ENCODE data around the gene FAM25C.
"Not testable (repeated sequence)": the region's sequence is repeated elsewhere in the genome, so short reads cannot be mapped to it uniquely, and the experiment has no call there.

The FAM25C gene

DNA sequence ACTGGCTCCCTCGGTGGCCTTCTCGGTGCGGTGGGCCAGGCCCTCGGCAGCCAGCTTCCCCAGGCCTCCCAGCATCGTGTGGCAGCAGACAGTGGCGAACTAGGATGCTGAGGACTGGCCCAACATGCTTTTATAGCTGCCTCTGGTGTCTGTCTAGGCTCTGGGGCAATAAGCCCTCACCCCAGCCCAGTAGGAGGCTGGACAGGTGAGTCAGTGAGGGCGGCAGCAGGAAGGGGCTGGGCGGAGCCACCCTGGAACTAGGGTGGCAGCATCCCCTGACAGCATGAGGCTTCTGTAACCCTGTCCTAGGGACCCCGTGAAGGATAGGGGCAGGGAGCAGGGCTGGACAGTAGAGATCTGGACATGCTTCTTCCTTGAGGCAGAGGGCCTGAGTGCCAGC is at the start of gene FAM25C:
Gene FAM25C (minus strand): TSS at position 101 of the 400 bp plus-strand sequence. CDS start 26 bp downstream, at position 75.
- not testable (repeated sequence) for DNase-seq

- DNase-seq: not testable (repeated sequence)
Measured at GRCh38 chr10:48044557-48044956, 45.0 kb upstream of the FAM25C start.

DNA sequence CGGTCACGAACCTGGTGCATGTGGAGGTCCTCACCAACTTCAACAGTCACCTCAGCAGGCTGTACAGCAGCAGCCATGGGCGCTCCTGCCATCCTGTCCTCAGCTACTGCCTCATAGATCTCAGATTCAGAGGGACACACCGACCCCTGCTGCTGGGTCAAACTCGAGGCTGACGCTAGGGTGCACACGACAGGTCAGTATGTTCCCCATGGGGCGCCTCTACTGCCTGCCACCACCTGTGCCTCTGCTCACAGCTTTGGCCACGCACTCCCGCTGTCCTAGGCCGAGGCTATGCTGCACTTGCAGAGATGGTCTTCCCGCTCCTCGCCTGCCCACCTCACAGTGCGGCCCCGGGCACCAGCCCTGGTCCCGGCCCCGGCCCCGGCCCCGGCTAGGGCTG is 31.8 kb upstream of the FAM25C start:
- DNase-seq: not testable (repeated sequence)

GRCh38 chr10:48002306-48002705 is 2.7 kb upstream of the FAM25C start:
- DNase-seq: not testable (repeated sequence)

- not testable (repeated sequence) for DNase-seq
Measured at GRCh38 chr10:47994045-47994444, 5.5 kb downstream of the FAM25C start.

DNA sequence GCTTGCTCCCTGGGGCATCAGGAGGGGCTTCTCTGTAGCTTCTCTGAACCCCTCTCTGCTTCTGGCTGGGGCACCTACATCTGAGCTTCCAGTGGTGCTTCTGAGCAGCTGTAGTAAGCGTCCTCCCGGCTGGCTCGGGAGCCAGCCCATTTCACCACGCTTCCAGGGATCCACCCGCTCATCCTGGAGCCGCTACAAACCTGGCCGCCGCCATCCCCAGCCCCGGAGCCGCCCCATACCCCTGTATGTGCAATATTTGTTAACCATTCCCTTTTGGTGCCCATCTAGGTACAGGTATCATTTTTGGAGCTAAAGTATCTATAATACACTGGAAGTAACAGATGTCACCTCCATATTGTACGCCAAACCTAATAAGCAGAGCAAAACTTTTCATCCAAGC is 7.0 kb downstream of the FAM25C start:
- DNase-seq: not testable (repeated sequence)

DNA sequence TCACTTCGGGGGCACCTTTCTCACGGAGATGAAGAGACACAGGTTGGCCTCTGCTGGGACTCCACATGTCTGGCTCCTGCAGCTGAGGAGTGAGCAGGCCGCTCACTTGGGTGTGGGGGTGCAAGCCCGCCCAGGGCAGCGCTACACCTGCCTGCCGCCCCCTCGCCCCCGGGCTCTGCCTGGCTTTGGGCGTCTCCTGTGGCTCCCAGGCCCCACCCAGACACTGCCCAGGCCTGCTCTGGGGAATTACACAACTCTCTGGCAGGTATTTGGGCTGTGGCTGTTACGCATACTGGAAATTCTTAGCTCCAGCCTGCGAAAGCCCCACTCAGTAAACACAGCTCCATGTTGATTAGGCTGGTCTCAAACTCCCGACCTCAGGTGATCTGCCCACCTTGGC is 7.9 kb downstream of the FAM25C start:
- not testable (repeated sequence) for DNase-seq

- not testable (repeated sequence) for DNase-seq
Measured at GRCh38 chr10:47990097-47990496, 9.5 kb downstream of the FAM25C start.

DNA sequence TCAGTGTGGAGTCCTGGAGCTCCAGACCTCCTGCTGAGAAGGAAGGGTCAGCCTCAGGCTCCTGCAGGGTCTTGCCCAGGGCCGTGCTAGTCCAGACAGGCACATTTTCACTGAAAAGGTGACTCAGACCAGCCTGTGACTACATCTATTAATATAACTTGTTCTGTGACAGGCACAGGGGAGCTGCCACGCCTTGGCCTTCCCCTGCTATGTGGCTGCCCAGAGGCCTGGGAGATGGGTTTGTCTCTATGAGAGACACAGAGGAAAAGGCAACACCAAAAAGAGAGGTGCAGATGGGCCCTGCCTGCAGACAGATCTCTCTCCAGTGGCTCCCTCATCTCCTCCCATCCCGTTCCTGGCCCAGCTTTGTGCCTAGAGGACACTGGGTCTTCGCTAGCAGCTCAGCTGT is 10.0 kb downstream of the FAM25C start:
- DNase-seq: not testable (repeated sequence)

DNA sequence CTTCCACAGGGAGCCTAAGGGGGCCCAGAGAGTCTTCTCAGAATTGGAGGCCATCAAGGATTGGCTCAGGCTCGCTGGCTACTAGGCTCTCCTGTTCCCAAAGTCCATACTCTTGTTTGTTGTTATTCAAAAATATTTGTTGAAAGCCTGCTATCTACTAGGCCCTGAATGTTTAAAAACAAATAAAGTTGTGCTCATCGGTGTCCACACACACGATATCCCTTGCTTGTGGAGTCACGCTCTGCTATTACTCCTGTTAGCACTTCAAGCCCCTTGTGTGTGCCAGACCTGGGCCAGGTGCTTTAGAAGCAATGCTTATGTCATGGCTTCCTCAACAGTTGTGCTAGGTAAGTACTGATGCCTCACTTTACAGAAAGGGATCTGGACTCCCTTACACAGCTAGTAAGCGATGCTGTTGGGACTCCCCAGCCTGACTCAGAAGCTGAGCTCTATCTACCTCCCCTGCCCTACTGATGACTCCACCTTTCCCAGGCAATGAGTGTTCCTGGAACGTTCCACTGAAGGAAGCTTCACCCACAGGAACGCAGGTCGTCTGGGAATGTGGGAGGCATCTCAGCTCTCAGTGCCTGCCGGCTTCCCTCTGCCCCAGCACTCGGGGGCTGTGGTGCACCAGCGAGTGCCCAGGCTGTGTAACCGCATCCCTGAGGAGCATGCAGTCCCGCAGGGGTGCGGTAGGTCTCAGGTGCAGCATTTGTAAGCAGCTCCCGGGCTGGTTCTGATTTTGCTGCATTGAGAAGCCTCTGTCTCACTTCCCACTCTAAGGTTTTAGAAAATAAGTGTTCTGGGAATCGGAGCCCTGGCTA is 10.7 kb downstream of the FAM25C start:
- not testable (repeated sequence) for DNase-seq

- not testable (repeated sequence) for DNase-seq
Measured at GRCh38 chr10:47987952-47988351, 11.6 kb downstream of the FAM25C start.

- DNase-seq: not testable (repeated sequence)
Measured at GRCh38 chr10:47986413-47987230, 13.0 kb downstream of the FAM25C start.

- DNase-seq: not testable (repeated sequence)
Measured at GRCh38 chr10:47975409-47975808, 24.2 kb downstream of the FAM25C start.

DNA sequence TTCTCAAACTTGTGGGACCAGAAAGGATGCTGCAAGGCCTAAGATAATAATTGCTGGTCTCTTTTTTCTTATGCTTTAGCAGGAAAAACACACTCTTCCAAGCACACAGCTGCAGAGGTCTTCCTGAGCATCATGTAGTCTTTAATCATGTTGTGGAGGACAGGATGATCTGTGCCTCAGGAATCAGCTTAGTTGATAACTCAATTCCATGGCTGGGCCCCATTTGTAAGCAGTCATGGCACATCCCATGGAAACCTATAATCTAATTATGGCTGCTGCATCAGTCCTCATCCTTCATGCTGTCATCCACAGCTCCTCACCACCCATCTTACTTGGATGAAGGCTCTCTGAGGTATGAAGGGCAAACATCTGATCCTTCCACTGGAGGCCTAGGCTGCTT is 26.5 kb downstream of the FAM25C start:
- not testable (repeated sequence) for DNase-seq

- DNase-seq: not testable (repeated sequence)
Measured at GRCh38 chr10:47972077-47972476, 27.5 kb downstream of the FAM25C start.

DNA sequence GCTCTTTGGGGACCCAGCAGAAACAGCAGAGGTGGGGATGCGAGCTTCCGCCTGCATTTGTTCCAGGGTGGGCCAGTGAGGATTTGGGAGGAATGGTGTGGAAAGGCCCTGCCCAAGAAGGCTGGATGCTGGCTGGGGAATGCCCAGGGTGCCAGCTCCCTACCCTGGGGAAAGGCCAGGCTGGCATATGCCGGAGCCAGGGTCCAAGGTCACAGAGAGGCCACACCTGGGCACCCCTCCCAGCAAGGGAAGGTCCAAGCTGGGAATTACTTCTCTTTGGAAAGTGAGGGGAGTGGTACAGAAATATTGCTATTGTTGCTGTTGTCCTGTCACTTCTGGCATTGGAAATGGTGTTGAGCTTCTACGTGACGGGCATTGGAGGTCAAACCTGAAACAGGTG is 28.0 kb downstream of the FAM25C start:
- DNase-seq: not testable (repeated sequence)

- DNase-seq: not testable (repeated sequence)
Measured at GRCh38 chr10:47970047-47970446, 29.5 kb downstream of the FAM25C start.

DNA sequence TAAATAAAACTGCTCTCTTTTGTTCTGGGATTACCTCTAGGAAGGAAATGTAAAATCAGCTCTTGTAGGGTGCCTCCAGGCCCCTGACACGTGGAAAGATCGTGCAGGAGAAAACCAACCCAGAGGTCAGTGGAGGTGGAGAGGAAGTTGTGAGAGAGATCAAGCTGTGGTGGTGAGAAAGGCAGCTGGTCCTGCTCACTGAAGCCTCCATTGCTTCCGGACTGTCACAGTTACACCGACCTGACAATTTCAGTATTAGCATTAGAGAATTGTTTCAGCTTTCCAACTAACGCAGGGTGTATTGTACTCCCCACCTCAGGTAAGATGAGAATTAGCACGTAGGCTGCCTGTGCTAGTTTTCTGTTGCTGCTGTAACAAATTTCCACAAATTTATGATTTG is 30.6 kb downstream of the FAM25C start:
- not testable (repeated sequence) for DNase-seq

- not testable (repeated sequence) for DNase-seq
Measured at GRCh38 chr10:47964280-47965063, 35.1 kb downstream of the FAM25C start.

DNA sequence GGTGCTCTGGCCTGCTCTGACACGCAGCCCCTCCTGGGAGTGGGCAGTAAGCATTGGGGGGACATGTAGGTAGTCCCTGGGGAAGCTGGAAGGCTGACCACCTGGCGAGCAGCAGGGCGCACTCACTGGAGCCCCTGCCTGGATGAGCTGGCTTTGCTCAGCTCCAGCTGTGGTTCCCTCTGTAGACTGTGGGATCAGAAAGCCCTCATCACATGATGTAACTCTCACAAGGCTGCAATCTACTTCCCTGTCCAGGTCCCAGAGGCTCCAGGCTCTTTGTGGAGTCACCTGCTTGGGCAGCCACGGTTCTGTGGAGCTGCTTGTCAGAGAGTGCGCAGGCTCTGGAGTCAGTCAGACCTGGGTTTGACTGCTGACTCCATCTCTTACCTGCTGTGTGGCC is 36.8 kb downstream of the FAM25C start:
- DNase-seq: not testable (repeated sequence)

DNA sequence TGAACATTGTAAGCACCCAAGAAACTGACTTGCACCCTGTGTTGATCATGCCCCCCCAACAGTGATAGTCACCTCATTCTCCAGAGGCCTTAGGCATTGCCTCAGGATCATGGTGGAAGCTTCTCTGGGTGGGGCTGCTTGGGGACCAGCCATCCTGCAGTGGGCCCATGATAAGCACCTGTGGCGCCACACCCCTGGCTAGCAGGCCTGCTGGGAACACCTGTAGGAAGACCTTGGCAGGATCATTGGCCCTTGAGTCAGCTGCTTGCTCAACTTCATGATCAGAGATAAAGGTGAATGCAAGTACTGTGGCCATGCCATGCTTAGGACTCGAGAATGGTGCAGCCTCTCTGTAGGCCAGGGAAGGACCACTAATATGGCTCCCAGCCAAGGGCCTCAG is 38.9 kb downstream of the FAM25C start:
- not testable (repeated sequence) for DNase-seq

GRCh38 chr10:47959677-47960076 is 39.9 kb downstream of the FAM25C start:
- DNase-seq: not testable (repeated sequence)

- not testable (repeated sequence) for DNase-seq
Measured at GRCh38 chr10:47957158-47957557, 42.4 kb downstream of the FAM25C start.
